Spleen (tissue), 7 donors: ENCODE data around the gene CCDC171.
"Not testable (repeated sequence)": the region's sequence is repeated elsewhere in the genome, so short reads cannot be mapped to it uniquely, and the experiment has no call there.

Experiments
- POLR2A ChIP-seq, 3 donors: fragments of 450-650 bp; IDR thresholded peaks; one replicate each; pipeline ENCODE4 v1.5.1; 2017; ENCODE audit warnings: antibody characterized with exemption in 3 of 3, mild to moderate bottlenecking in 1 of 3
- POLR2AphosphoS5 ChIP-seq, 3 donors: sonication (generic); formaldehyde crosslinking; IDR thresholded peaks; one replicate each; pipeline ENCODE4 v1.5.1; 2017; ENCODE audit warnings: antibody characterized with exemption in 3 of 3
- TF ChIP-seq, protein P1 (sequence below), 11 experiments: fragments of 200-600 bp in 7 of 11; fragments of 450-650 bp in 4 of 11; sonication (generic) in 4 of 11; IDR thresholded peaks in 8 of 11; conservative IDR thresholded peaks in 3 of 11; 1 replicate in 7 of 11; 2 replicates in 4 of 11; pipeline versions ENCODE4 v1.4.0 to v1.8.0; 2016 to 2021; ENCODE audit warnings: antibody characterized with exemption in 11 of 11, inconsistent platforms in 4 of 11, mild to moderate bottlenecking in 1 of 11
- donor health status: DM: no; HTN: no; CAD: no; lungs with moderate emphysema.
- donor health status: DM: no; HTN: no; CAD: no.
- donor health status: DM: no; HTN: no; CAD: no.

DNA sequence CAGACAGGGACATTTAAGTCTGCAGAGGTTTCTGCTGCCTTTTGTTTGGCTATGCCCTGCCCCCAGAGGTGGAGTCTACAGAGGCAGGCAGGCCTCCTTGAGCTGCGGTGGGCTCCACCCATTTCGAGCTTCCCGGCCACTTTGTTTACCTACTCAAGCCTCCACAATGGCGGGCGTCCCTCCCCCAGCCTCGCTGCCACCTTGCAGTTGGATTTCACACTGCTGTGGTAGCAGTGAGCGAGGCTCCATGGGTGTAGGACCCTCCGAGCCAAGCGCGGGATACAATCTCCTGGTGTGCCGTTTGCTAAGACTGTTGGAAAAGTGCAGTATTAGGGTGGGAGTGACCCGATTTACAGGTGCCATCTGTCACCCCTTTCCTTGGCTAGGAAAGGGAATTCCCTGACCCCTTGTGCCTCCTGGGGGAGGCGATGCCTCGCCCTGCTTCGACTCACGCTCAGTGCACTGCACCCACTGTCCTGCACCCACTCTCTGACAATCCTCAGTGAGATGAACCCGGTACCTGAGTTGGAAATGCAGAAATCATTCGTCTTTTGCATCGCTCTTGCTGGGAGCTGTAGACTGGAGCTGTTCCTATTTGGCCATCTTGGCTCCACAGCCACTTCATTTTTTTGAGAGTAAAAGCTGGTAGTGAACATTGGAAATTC is 48.0 kb downstream of the CCDC171 start:
- TF ChIP-seq, protein P1, sequence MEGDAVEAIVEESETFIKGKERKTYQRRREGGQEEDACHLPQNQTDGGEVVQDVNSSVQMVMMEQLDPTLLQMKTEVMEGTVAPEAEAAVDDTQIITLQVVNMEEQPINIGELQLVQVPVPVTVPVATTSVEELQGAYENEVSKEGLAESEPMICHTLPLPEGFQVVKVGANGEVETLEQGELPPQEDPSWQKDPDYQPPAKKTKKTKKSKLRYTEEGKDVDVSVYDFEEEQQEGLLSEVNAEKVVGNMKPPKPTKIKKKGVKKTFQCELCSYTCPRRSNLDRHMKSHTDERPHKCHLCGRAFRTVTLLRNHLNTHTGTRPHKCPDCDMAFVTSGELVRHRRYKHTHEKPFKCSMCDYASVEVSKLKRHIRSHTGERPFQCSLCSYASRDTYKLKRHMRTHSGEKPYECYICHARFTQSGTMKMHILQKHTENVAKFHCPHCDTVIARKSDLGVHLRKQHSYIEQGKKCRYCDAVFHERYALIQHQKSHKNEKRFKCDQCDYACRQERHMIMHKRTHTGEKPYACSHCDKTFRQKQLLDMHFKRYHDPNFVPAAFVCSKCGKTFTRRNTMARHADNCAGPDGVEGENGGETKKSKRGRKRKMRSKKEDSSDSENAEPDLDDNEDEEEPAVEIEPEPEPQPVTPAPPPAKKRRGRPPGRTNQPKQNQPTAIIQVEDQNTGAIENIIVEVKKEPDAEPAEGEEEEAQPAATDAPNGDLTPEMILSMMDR (IDR thresholded peaks at IDR 0.05 in 8 of 11, conservative IDR thresholded peaks at IDR 0.05 in 3 of 11): not testable (repeated sequence)
- TF ChIP-seq POLR2A, POLR2AphosphoS5 (IDR thresholded peaks at IDR 0.05): not testable (repeated sequence)
